ENCODE results near the gene PHF5A.

GRCh38 chr22:41418717-41419116 lies 49.8 kb downstream of the PHF5A start:
- TF ChIP-seq CTCF (conservative IDR thresholded peaks at IDR 0.05 in 1 of 2, IDR thresholded peaks at IDR 0.05 in 1 of 2; ENCODE audit: low read depth in 1 of 2, low read length in 2 of 2) (no peak), EZH2 (IDR thresholded peaks at IDR 0.05; ENCODE audit: low read length, missing control alignments) (no peak)

Measured in fibroblast of lung (primary cell).